H1 (cell line): Measurements from ENCODE around the gene SGK1. TPM values are rescaled to one million over a fixed set of nuclear protein-coding genes. Genes with fewer than 3 reads are reported as not detected.

ENCODE experiments used
- CTCF ChIA-PET: fragments of 300-600 bp; sonication (Branson Sonifier 250); formaldehyde crosslinking; loops from one replicate; lab custom pipeline; 2021; ENCODE audit not compliant: partially characterized antibody; lab: Charles Lee
- POLR2A ChIA-PET: fragments of 300-600 bp; sonication (Branson Sonifier 250); formaldehyde crosslinking; loops from one replicate; lab custom pipeline; 2021; ENCODE audit warnings: inconsistent platforms; ENCODE audit not compliant: partially characterized antibody; lab: Charles Lee
- DNase-seq, 2 experiments: peaks; one replicate each; pipeline versions ENCODE4 v3.0.0 to v3.0.0-alpha.2; 2010 to 2022; ENCODE audit warnings: low spot score in 2 of 2, low read depth in 1 of 2, mixed read lengths in 1 of 2
- FAIRE-seq: peaks from 2 replicates; lab custom pipeline; 2011; peaks lifted over from hg19 to GRCh38; lab: Jason Lieb, UNC
- H2AFZ ChIP-seq: 2 replicates; pipeline ENCODE4 v1.8.1; 2012; ENCODE audit warnings: low read length, inconsistent platforms
- H2AK5ac ChIP-seq: 2 replicates; pipeline ENCODE4 v1.6.1; 2013; ENCODE audit warnings: low read depth, low read length
- H2BK120ac ChIP-seq: replicated peaks from 2 replicates; pipeline ENCODE3; 2013; ENCODE audit warnings: low read depth, low read length, inconsistent platforms
- H2BK12ac ChIP-seq: 2 replicates; pipeline ENCODE4 v1.6.1; 2013; ENCODE audit warnings: low read depth, low read length
- H2BK15ac ChIP-seq: 2 replicates; pipeline ENCODE4 v1.6.1; 2013; ENCODE audit warnings: low read length
- H2BK20ac ChIP-seq: 2 replicates; pipeline ENCODE4 v1.6.1; 2013; ENCODE audit warnings: low read length
- H2BK5ac ChIP-seq: 2 replicates; pipeline ENCODE4 v1.6.1; 2013; ENCODE audit warnings: low read depth, low read length
- H3K14ac ChIP-seq: 2 replicates; pipeline ENCODE4 v1.6.1; 2013; ENCODE audit warnings: inconsistent platforms; ENCODE audit not compliant: insufficient read length
- H3K18ac ChIP-seq: 2 replicates; pipeline ENCODE4 v1.6.1; 2013; ENCODE audit warnings: low read length; ENCODE audit errors: extremely low read depth
- H3K23ac ChIP-seq: 2 replicates; pipeline ENCODE4 v1.6.1; 2013; ENCODE audit warnings: inconsistent platforms; ENCODE audit not compliant: insufficient read length
- H3K23me2 ChIP-seq: 2 replicates; pipeline ENCODE4 v1.6.1; 2013; ENCODE audit warnings: low read depth, low read length
- H3K27ac ChIP-seq: 2 replicates; pipeline ENCODE4 v1.6.1; 2011; ENCODE audit warnings: low read depth, low read length, inconsistent platforms
- H3K27me3 ChIP-seq, 4 experiments: replicated peaks in 1 of 4; 1 replicate in 1 of 4; 2 replicates in 3 of 4; pipeline versions ENCODE4 v1.6.1 to v1.8.1; 2011 to 2013; ENCODE audit warnings: low read length in 3 of 4, mild to moderate bottlenecking in 3 of 4, inconsistent platforms in 2 of 4, mixed read lengths in 2 of 4, moderate library complexity in 1 of 4; ENCODE audit not compliant: control insufficient read depth in 3 of 4, insufficient read depth in 3 of 4; ENCODE audit errors: extremely low read depth in 1 of 4
- H3K36me3 ChIP-seq, 4 experiments: 2 replicates each; pipeline versions ENCODE4 v1.6.1 to v1.8.1; 2011 to 2013; ENCODE audit warnings: mild to moderate bottlenecking in 4 of 4, low read length in 3 of 4, moderate library complexity in 2 of 4, control low read depth in 1 of 4, inconsistent platforms in 1 of 4; ENCODE audit not compliant: insufficient read depth in 4 of 4, control insufficient read depth in 2 of 4
- H3K4ac ChIP-seq: replicated peaks from 2 replicates; pipeline ENCODE3; 2013; ENCODE audit warnings: low read length, low read depth, mixed read lengths, inconsistent platforms; ENCODE audit not compliant: insufficient read length
- H3K4me1 ChIP-seq, 4 experiments: replicated peaks in 1 of 4; 1 replicate in 1 of 4; 2 replicates in 3 of 4; pipeline versions ENCODE4 v1.6.1 to v1.8.1; 2011 to 2013; ENCODE audit warnings: low read length in 3 of 4, inconsistent platforms in 2 of 4, mixed read lengths in 1 of 4; ENCODE audit not compliant: insufficient read depth in 4 of 4, control insufficient read depth in 3 of 4
- H3K4me2 ChIP-seq, 2 experiments: 2 replicates each; pipeline versions ENCODE4 v1.6.1 to v1.8.1; 2011 to 2013; ENCODE audit warnings: low read depth in 2 of 2, low read length in 2 of 2, control low read depth in 1 of 2, inconsistent platforms in 1 of 2, mild to moderate bottlenecking in 1 of 2; ENCODE audit not compliant: insufficient read depth in 1 of 2
- H3K4me3 ChIP-seq, 4 experiments: fragments of 200-600, 300-600 bp in 1 of 4; sonication (generic), shearing (Covaris generic), sonication (Bioruptor Twin) in 1 of 4; 2 replicates each; pipeline versions ENCODE4 v1.5.1 to v1.8.1; 2011 to 2016; ENCODE audit warnings: low read length in 4 of 4, low read depth in 3 of 4, control low read depth in 2 of 4, inconsistent platforms in 2 of 4, mild to moderate bottlenecking in 2 of 4, mixed read lengths in 1 of 4, moderate library complexity in 1 of 4; ENCODE audit not compliant: insufficient read depth in 2 of 4; ENCODE audit errors: extremely low read depth in 1 of 4
- H3K56ac ChIP-seq: replicated peaks from 2 replicates; pipeline ENCODE3; 2013; ENCODE audit warnings: low read depth, mild to moderate bottlenecking, mixed read lengths, low read length, inconsistent platforms; ENCODE audit not compliant: insufficient read length
- H3K79me1 ChIP-seq: 2 replicates; pipeline ENCODE4 v1.6.1; 2013; ENCODE audit warnings: low read depth, low read length, control low read depth
- H3K79me2 ChIP-seq, 2 experiments: 2 replicates each; pipeline versions ENCODE4 v1.6.1 to v1.8.1; 2012 to 2013; ENCODE audit warnings: low read length in 2 of 2, mild to moderate bottlenecking in 2 of 2, inconsistent platforms in 1 of 2; ENCODE audit not compliant: insufficient read depth in 2 of 2, control insufficient read depth in 1 of 2
- H3K9ac ChIP-seq, 4 experiments: replicated peaks in 1 of 4; 1 replicate in 1 of 4; 2 replicates in 3 of 4; pipeline versions ENCODE4 v1.6.1 to v1.8.1; 2011 to 2013; ENCODE audit warnings: low read depth in 3 of 4, low read length in 3 of 4, control low read depth in 2 of 4, mild to moderate bottlenecking in 2 of 4, moderate library complexity in 2 of 4, inconsistent platforms in 1 of 4; ENCODE audit errors: extremely low read depth in 1 of 4
- H3K9me3 ChIP-seq, 2 experiments: 2 replicates each; pipeline versions ENCODE4 v1.6.1 to v1.8.1; 2012 to 2013; ENCODE audit warnings: mild to moderate bottlenecking in 2 of 2, moderate library complexity in 2 of 2, control low read depth in 1 of 2, inconsistent platforms in 1 of 2, low read depth in 1 of 2, low read length in 1 of 2, mixed read lengths in 1 of 2; ENCODE audit not compliant: insufficient read depth in 2 of 2
- H4K20me1 ChIP-seq, 2 experiments: replicated peaks in 1 of 2; 2 replicates each; pipeline versions ENCODE3 to v1.8.1; 2011 to 2013; ENCODE audit warnings: inconsistent platforms in 2 of 2, low read length in 2 of 2, mild to moderate bottlenecking in 1 of 2; ENCODE audit not compliant: insufficient read depth in 2 of 2, control insufficient read depth in 1 of 2
- H4K5ac ChIP-seq: 2 replicates; pipeline ENCODE4 v1.6.1; 2013; ENCODE audit warnings: low read length, low read depth, mixed read lengths, inconsistent platforms; ENCODE audit not compliant: insufficient read length
- H4K8ac ChIP-seq: 2 replicates; pipeline ENCODE4 v1.8.0; 2013; ENCODE audit warnings: mild to moderate bottlenecking, moderate library complexity, low read length, inconsistent platforms; ENCODE audit not compliant: insufficient read depth; ENCODE audit errors: extremely low read depth
- H4K91ac ChIP-seq: replicated peaks from 2 replicates; pipeline ENCODE3; 2013; ENCODE audit warnings: low read length, mixed read lengths, inconsistent platforms; ENCODE audit not compliant: insufficient read length
- SP4 ChIP-seq: IDR thresholded peaks from 2 replicates; pipeline ENCODE4 v1.6.1; 2012; ENCODE audit warnings: low read length, inconsistent platforms
- SRF ChIP-seq: IDR thresholded peaks from 2 replicates; pipeline ENCODE4 v1.6.1; 2011; ENCODE audit warnings: mild to moderate bottlenecking, low read depth, low read length, moderate library complexity
- whole genome bisulfite sequencing, 2 experiments: shearing (Covaris generic) in 1 of 2; methylation state at CpG; one replicate each; pipeline versions ENCODE4 v1.1.6 to v1.1.7; 2013 to 2015; ENCODE audit warnings: low lambda C conversion rate in 2 of 2, mixed read lengths in 2 of 2, inconsistent platforms in 1 of 2, low coverage in 1 of 2, missing lambda C conversion rate in 1 of 2; ENCODE audit not compliant: insufficient replicate concordance in 2 of 2, insufficient coverage in 1 of 2, insufficient read length in 1 of 2; ENCODE audit errors: extremely low coverage in 1 of 2, missing lambda C conversion rate in 1 of 2; 5-methylcytosine and 5-hydroxymethylcytosine counted together
- polyA plus RNA-seq, 7 experiments: library from polyadenylated mRNA; depleted of rRNA in 3 of 7; stranded (reverse) in 5 of 7; unstranded in 2 of 7; fragments of >200 nt in 5 of 7; fragments of 200-250 nt in 2 of 7; gene quantifications; 1 replicate in 5 of 7; 2 replicates in 1 of 7; 4 replicates in 1 of 7; pipeline versions ENCODE4 v1.2.1 to v1.2.3, GENCODE V29; 2011 to 2013; ENCODE audit warnings: missing spikeins in 2 of 7, mixed read lengths in 2 of 7
- total RNA-seq: library from RNA; stranded (reverse); fragmentation: NEBNext Ultra II Directional; extraction: Animal tissue kit (Norgen Biotek cat#: 25700); gene quantifications from 2 replicates; pipeline ENCODE4 v1.2.1, GENCODE V29; 2021

SGK1 gene
- total and polyA plus RNA-seq, 2 of the 8 experiments (the other 6 are each of a cell fraction or from before 2014, with no cell fraction given), result 14.5 to 18.4 TPM

DNA sequence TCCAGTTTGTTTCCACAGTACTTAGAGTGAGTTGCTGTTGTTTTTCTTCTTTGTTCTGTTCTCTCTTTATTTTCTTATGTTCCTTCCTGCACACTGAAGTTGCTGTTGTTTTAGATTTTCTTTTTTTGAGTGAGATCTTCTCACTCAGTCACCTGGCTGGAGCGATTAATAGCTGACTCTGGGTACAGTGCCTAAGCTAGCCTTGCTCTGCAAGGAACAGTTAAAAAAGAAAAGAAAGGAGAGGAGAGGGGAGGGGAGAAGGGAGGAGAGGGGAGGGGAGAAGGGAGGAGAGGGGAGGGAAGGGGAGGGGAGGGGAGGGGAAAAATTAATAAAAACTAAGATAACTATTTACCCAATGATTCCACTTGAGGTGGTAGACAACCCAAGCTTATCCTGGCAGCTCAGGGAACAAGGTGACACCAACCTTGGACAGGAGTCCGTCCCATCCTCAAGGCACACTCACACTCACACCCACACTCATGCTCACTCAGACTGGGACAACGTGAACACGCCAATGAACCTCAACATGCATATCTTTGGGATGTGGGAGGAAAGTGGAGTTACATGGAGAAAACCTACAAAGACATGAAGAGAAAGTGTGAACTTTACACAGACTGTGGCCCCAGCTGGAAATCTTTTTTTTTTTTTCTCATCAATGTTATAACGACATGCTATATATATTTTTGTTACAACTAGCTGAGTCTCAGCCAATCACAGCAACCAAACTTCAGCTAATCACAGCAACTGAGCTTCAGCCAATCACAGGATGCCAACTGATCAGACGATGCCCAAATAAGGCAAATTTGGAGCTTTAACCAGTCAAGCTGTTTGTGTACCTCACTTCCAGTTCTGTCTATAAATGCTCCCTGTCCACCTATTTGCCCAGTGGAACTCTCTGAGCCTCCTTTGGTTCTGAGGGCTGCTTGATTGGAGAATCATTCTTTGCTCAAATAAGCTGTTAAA is 124.1 kb downstream of the SGK1 start:
- peak overlapping the region; percentile 40 for H3K4ac ChIP-seq
- TF ChIP-seq SRF (peak; percentile 94), SP4 (no peak)
- TF ChIP-seq, all 59 proteins: peak for 1
- peak overlapping the region; percentile 53; the same call in 1 of the 2 replicates for H2BK15ac ChIP-seq
- POLR2A ChIA-PET, result no interaction called here
- peak overlapping the region; percentile 94; the same call in 1 of the 2 replicates for H2BK20ac ChIP-seq
- H3K27me3 ChIP-seq, result no peaks in the 10 kb centered on the region
- H4K91ac ChIP-seq, result peak overlapping the region; percentile 49
- H3K36me3 ChIP-seq, result no peaks in the 10 kb centered on the region
- WGBS, 2 experiments, result 87% methylated on average over 6 of the region's 6 CpGs; no CpG with 5 or more reads in 1 of the 2 experiments
- H3K79me1 ChIP-seq, result no peaks in the 10 kb centered on the region
- no peak overlapping the region for H3K14ac ChIP-seq
- H3K4me2 ChIP-seq, result no peak overlapping the region
- 0 out of 2 replicates have a peak overlapping the region, but pooled peaks have one; percentile 82 for H2AFZ ChIP-seq
- no peaks in the 10 kb centered on the region for H3K9me3 ChIP-seq
- H2BK12ac ChIP-seq, result peak overlapping the region; percentile 93; the same call in 1 of the 2 replicates
- CTCF ChIA-PET, result interaction anchor here (1.0 to 3.9 kb wide), 5 partner anchors 10 to 447 kb away, joined by 3 to 16 read pairs (median 4); no protein-coding TSS in a partner anchor
- H3K9ac ChIP-seq, result no peak overlapping the region
- no peak overlapping the region; the same call in 1 of the 2 replicates for H2BK5ac ChIP-seq
- no peak overlapping the region for H3K4me3 ChIP-seq
- DNase-seq (no peak), FAIRE-seq (no peak)
- H3K23ac ChIP-seq, result no peak overlapping the region
- no peak overlapping the region for H4K5ac ChIP-seq
- H3K27ac ChIP-seq, result no peak overlapping the region
- H3K56ac ChIP-seq, result no peak overlapping the region
- no peaks in the 10 kb centered on the region; the same call in 1 of the 2 replicates for H3K23me2 ChIP-seq
- H2BK120ac ChIP-seq, result no peak overlapping the region
- H3K4me1 ChIP-seq, result peaks cover 0 to 8% (median 3%) of the 10 kb centered on the region in 4 experiments; a peak in 2 of 7 replicates
- H3K18ac ChIP-seq, result no peak overlapping the region
- H2AK5ac ChIP-seq, result peak overlapping the region; percentile 91; the same call in 1 of the 2 replicates
- H4K20me1 ChIP-seq, result no peaks in the 10 kb centered on the region
- no peak overlapping the region for H4K8ac ChIP-seq
- H3K79me2 ChIP-seq, result no peaks in the 10 kb centered on the region
